B cell (primary cell): Measurements from ENCODE around the gene DENND6A. TPM values are rescaled to one million over a fixed set of nuclear protein-coding genes. Genes with fewer than 3 reads are reported as not detected.

Experiments
- ATAC-seq: fragments of 200-7000 bp; cut with Tn5 transposase; one replicate; pipeline ENCODE4 v1.10.0; 2021; ENCODE audit warnings: low read depth, mild to moderate bottlenecking, moderate number of reproducible peaks, moderate library complexity
- CTCF ChIA-PET: fragments of 350-600 bp; sonication (Branson Sonifier 250); formaldehyde crosslinking; loops from one replicate; lab custom pipeline; 2021; ENCODE audit warnings: antibody characterized with exemption, inconsistent platforms; lab: Charles Lee
- POLR2A ChIA-PET: fragments of 350-600 bp; sonication (Branson Sonifier 250); formaldehyde crosslinking; loops from one replicate; lab custom pipeline; 2021; ENCODE audit warnings: antibody characterized with exemption; lab: Charles Lee
- DNase-seq: peaks from one replicate; pipeline ENCODE4 v3.0.0; 2013
- H2AFZ ChIP-seq: 2 replicates; pipeline ENCODE4 v1.6.1; 2012; ENCODE audit warnings: mild to moderate bottlenecking, low read depth, low read length; ENCODE audit not compliant: insufficient read depth, poor library complexity, severe bottlenecking
- H3K27ac ChIP-seq, 2 donors: 1 replicate in 1 of 2; 2 replicates in 1 of 2; pipeline ENCODE4 v1.5.1; 2012 to 2013; ENCODE audit warnings: low read length in 2 of 2, mild to moderate bottlenecking in 2 of 2, moderate library complexity in 1 of 2
- H3K27me3 ChIP-seq, 4 experiments: fragments of 200-600 bp in 1 of 4; sonication (generic) in 1 of 4; replicated peaks in 1 of 4; 1 replicate in 2 of 4; 2 replicates in 2 of 4; pipeline versions ENCODE4 v1.6.1 to v1.7.0; 2013 to 2016; ENCODE audit warnings: low read length in 3 of 4, mild to moderate bottlenecking in 2 of 4, mixed read lengths in 1 of 4, moderate library complexity in 1 of 4; ENCODE audit not compliant: insufficient read depth in 4 of 4, control insufficient read depth in 3 of 4; ENCODE audit errors: control extremely low read depth in 1 of 4
- H3K36me3 ChIP-seq, 2 experiments: replicated peaks in 1 of 2; 1 replicate in 1 of 2; 2 replicates in 1 of 2; pipeline versions ENCODE4 v1.6.1 to v1.7.1; 2013; ENCODE audit warnings: low read length in 1 of 2; ENCODE audit not compliant: insufficient read depth in 2 of 2, control insufficient read depth in 1 of 2; ENCODE audit errors: control extremely low read depth in 1 of 2, extremely low read depth in 1 of 2
- H3K4me1 ChIP-seq, 2 donors: fragments of 200-600 bp in 1 of 2; sonication (generic) in 1 of 2; 1 replicate in 1 of 2; 2 replicates in 1 of 2; pipeline versions ENCODE4 v1.5.1 to v1.6.1; 2013 to 2017; ENCODE audit warnings: low read length in 2 of 2; ENCODE audit not compliant: control insufficient read depth in 2 of 2, insufficient read depth in 2 of 2
- H3K4me2 ChIP-seq: replicated peaks from 2 replicates; pipeline ENCODE3; 2012; ENCODE audit warnings: mild to moderate bottlenecking, low read depth, low read length; ENCODE audit not compliant: poor library complexity, severe bottlenecking
- H3K4me3 ChIP-seq, 5 experiments: fragments of 200-600 bp in 1 of 5; sonication (generic) in 1 of 5; 1 replicate in 3 of 5; 2 replicates in 2 of 5; pipeline versions ENCODE4 v1.5.1 to v1.7.0; 2011 to 2016; ENCODE audit warnings: low read length in 4 of 5, mild to moderate bottlenecking in 4 of 5, low read depth in 2 of 5, control low read depth in 1 of 5, moderate library complexity in 1 of 5; ENCODE audit not compliant: insufficient read depth in 1 of 5; ENCODE audit errors: control extremely low read depth in 1 of 5, extremely low read depth in 1 of 5
- H3K79me2 ChIP-seq: fragments of 200-600 bp; sonication (generic); one replicate; pipeline ENCODE4 v1.6.0; 2016; ENCODE audit warnings: low read length; ENCODE audit not compliant: control insufficient read depth, insufficient read depth
- H3K9ac ChIP-seq: fragments of 200-600 bp; sonication (generic); 2 replicates; pipeline ENCODE4 v1.6.1; 2017; ENCODE audit warnings: mild to moderate bottlenecking, low read length, moderate library complexity
- H3K9me3 ChIP-seq, 3 donors: one replicate each; pipeline versions ENCODE4 v1.6.1 to v1.7.1; 2013; ENCODE audit warnings: low read length in 2 of 3; ENCODE audit not compliant: control insufficient read depth in 2 of 3, insufficient read depth in 1 of 3; ENCODE audit errors: control extremely low read depth in 1 of 3
- H4K20me1 ChIP-seq: 2 replicates; pipeline ENCODE4 v1.6.0; 2012; ENCODE audit warnings: mild to moderate bottlenecking, low read length; ENCODE audit not compliant: insufficient read depth, control insufficient read depth, poor library complexity, severe bottlenecking
- H3K27ac Mint-ChIP-seq: one replicate; pipeline ENCODE4 v1.8.0; 2021; ENCODE audit warnings: mixed read lengths
- H3K27me3 Mint-ChIP-seq: one replicate; pipeline ENCODE4 v1.8.0; 2021; ENCODE audit warnings: mixed read lengths
- H3K4me1 Mint-ChIP-seq: one replicate; pipeline ENCODE4 v1.8.0; 2021; ENCODE audit warnings: mixed read lengths
- H3K4me3 Mint-ChIP-seq: one replicate; pipeline ENCODE4 v1.8.0; 2021; ENCODE audit warnings: mixed read lengths
- H3K9me3 Mint-ChIP-seq: one replicate; pipeline ENCODE4 v1.8.0; 2022; ENCODE audit warnings: mixed read lengths; ENCODE audit not compliant: insufficient read depth
- EZH2 ChIP-seq: IDR thresholded peaks from 2 replicates; pipeline ENCODE4 v1.6.1; 2012; ENCODE audit warnings: borderline replicate concordance, low read depth, mild to moderate bottlenecking, moderate library complexity, low read length; ENCODE audit not compliant: insufficient read depth, poor library complexity, severe bottlenecking
- WGBS: methylation state at CpG from one replicate; pipeline ENCODE4 v1.1.5; 2013; ENCODE audit warnings: missing lambda C conversion rate; ENCODE audit not compliant: insufficient coverage; 5-methylcytosine and 5-hydroxymethylcytosine counted together
- intact Hi-C: fragments of 100-400 bp; cut with micrococcal nuclease; formaldehyde crosslinking; loops from one replicate; pipeline ENCODE4 v1.10.0; 2022
- polyA plus RNA-seq: library from polyadenylated mRNA; depleted of rRNA; stranded (reverse); fragments of >200 nt; gene quantifications from 2 replicates; pipeline ENCODE4 v1.2.3, GENCODE V29; 2012
- total RNA-seq, 2 donors: library from RNA; stranded (reverse); fragments of 120-200 nt in 1 of 2; gene quantifications; 1 replicate in 1 of 2; 2 replicates in 1 of 2; pipeline versions ENCODE4 v1.2.3 to v1.2.4, GENCODE V29; 2013 to 2022
- TF ChIP-seq, protein P1 (sequence below): fragments of 200-600 bp; IDR thresholded peaks from one replicate; pipeline ENCODE4 v1.8.0; 2022; ENCODE audit warnings: antibody characterized with exemption, mild to moderate bottlenecking

The DENND6A gene
- total and polyA plus RNA-seq, 2 donors (not counting 1 experiment from before 2014, with no cell fraction given), result 10.0 to 31.5 TPM

DNA sequence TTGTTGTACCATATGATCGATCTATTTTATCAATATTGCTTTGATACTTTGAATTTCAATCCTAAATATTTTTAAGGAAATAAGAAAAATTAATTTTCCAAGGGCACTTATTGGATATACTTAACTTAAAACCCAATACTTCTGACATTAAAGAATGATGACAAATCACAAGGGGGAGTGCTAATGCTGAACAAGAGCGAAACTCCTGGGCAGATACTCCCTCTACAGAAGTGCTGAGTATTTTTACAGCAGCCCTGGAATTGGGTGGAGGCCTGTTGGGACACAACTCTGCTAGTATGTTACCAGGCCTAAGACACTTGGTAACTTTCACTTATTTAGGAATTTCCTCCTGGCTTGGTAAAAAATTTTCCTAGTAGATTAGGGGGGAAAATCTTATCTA lies 46.2 kb downstream of the DENND6A start:
- POLR2A ChIA-PET, result no interaction called here
- H3K27me3 Mint-ChIP-seq, result no peaks in the 10 kb centered on the region
- Histone ChIP-seq H3K27ac (peak overlapping the region in 1 of 2 donors; percentile 64), H3K36me3 (peaks cover 5 to 42% of the 10 kb centered on the region in 2 experiments), H3K9me3 (peaks cover 0 to 6% (median 0%) of the 10 kb centered on the region in 3 donors), H4K20me1 (no peaks in the 10 kb centered on the region), H2AFZ (no peak overlapping the region), H3K79me2 (peaks cover 3% of the 10 kb centered on the region), H3K27me3 (no peaks in the 10 kb centered on the region), H3K4me2 (no peak overlapping the region), H3K4me1 (peaks cover 3 to 5% of the 10 kb centered on the region in 2 donors), H3K4me3 (no peak overlapping the region), H3K9ac (no peak overlapping the region)
- CTCF ChIA-PET, result no interaction called here
- DNase-seq (no peak), ATAC-seq (peak; percentile 21)
- H3K9me3 Mint-ChIP-seq, result peaks cover 15% of the 10 kb centered on the region
- TF ChIP-seq, protein P1, sequence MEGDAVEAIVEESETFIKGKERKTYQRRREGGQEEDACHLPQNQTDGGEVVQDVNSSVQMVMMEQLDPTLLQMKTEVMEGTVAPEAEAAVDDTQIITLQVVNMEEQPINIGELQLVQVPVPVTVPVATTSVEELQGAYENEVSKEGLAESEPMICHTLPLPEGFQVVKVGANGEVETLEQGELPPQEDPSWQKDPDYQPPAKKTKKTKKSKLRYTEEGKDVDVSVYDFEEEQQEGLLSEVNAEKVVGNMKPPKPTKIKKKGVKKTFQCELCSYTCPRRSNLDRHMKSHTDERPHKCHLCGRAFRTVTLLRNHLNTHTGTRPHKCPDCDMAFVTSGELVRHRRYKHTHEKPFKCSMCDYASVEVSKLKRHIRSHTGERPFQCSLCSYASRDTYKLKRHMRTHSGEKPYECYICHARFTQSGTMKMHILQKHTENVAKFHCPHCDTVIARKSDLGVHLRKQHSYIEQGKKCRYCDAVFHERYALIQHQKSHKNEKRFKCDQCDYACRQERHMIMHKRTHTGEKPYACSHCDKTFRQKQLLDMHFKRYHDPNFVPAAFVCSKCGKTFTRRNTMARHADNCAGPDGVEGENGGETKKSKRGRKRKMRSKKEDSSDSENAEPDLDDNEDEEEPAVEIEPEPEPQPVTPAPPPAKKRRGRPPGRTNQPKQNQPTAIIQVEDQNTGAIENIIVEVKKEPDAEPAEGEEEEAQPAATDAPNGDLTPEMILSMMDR, result peak; percentile 13
- no peak for TF ChIP-seq EZH2
- 100% methylated on average over 1 of the region's 2 CpGs for WGBS
- intact Hi-C loops, result no loop called here
- H3K27ac Mint-ChIP-seq, result no peak overlapping the region
- peaks cover 10% of the 10 kb centered on the region for H3K4me1 Mint-ChIP-seq
- H3K4me3 Mint-ChIP-seq, result no peak overlapping the region

- Mint-ChIP-seq H3K4me3 (no peak overlapping the region), H3K9me3 (peaks cover 13% of the 10 kb centered on the region), H3K27me3 (no peaks in the 10 kb centered on the region), H3K4me1 (peaks cover 10% of the 10 kb centered on the region), H3K27ac (no peak overlapping the region)
- no peak overlapping the region for H3K4me2 ChIP-seq
- DNase-seq (no peak), ATAC-seq (no peak)
- no peak overlapping the region for H2AFZ ChIP-seq
- H3K9ac ChIP-seq, result no peak overlapping the region
- ChIA-PET POLR2A (no interaction called here), CTCF (no interaction called here)
- H3K79me2 ChIP-seq, result peaks cover 3% of the 10 kb centered on the region
- WGBS, result 95% methylated on average over 3 of the region's 4 CpGs
- H3K36me3 ChIP-seq, result peaks cover 5 to 45% of the 10 kb centered on the region in 2 experiments
- H4K20me1 ChIP-seq, result no peaks in the 10 kb centered on the region
- H3K4me1 ChIP-seq, result peaks cover 3 to 5% of the 10 kb centered on the region in 2 donors
- H3K27me3 ChIP-seq, result no peaks in the 10 kb centered on the region
- intact Hi-C loops, result no loop called here
- no peak for TF ChIP-seq EZH2
- TF ChIP-seq, protein P1, result no peak
- H3K27ac ChIP-seq, result no peak overlapping the region
- H3K9me3 ChIP-seq, result peaks cover 0 to 6% (median 0%) of the 10 kb centered on the region in 3 donors
- H3K4me3 ChIP-seq, result no peak overlapping the region
These were observed 48.1 kb downstream of the DENND6A start for GRCh38 chr3:57644740-57645139.
